Natural killer cell (primary cell): Measurements from ENCODE around the gene EIPR1. TPM values are rescaled to one million over a fixed set of nuclear protein-coding genes. Genes with fewer than 3 reads are reported as not detected.
A peak's percentile ranks its signal among the peaks of the same experiment; 100 is the strongest.
"Not testable (repeated sequence)": the region's sequence is repeated elsewhere in the genome, so short reads cannot be mapped to it uniquely, and the experiment has no call there.

Experiments used
- ATAC-seq, 3 donors: fragments of 150-1000 bp in 2 of 3; fragments of 200-7000 bp in 1 of 3; cut with Tn5 transposase; 1 replicate in 1 of 3; 2 replicates in 2 of 3; pipeline ENCODE4 v1.10.0; 2021; ENCODE audit warnings: mild to moderate bottlenecking in 2 of 3, moderate library complexity in 2 of 3
- DNase-seq, 2 donors: peaks; one replicate each; pipeline versions ENCODE4 v3.0.0 to v3.0.0-alpha.2; 2013 to 2021; ENCODE audit warnings: mixed read lengths in 1 of 2
- H3K27ac ChIP-seq: one replicate; pipeline ENCODE4 v1.5.1; 2013; ENCODE audit warnings: mild to moderate bottlenecking, low read length
- H3K27me3 ChIP-seq: one replicate; pipeline ENCODE4 v1.6.1; 2013; ENCODE audit warnings: low read length; ENCODE audit not compliant: control insufficient read depth, insufficient read depth
- H3K36me3 ChIP-seq: one replicate; pipeline ENCODE4 v1.6.1; 2013; ENCODE audit warnings: low read length; ENCODE audit not compliant: control insufficient read depth, insufficient read depth
- H3K4me1 ChIP-seq: one replicate; pipeline ENCODE4 v1.6.1; 2013; ENCODE audit warnings: low read length; ENCODE audit not compliant: control insufficient read depth, insufficient read depth
- H3K4me3 ChIP-seq: one replicate; pipeline ENCODE4 v1.5.1; 2013; ENCODE audit warnings: low read length
- H3K9me3 ChIP-seq: one replicate; pipeline ENCODE4 v1.6.1; 2013; ENCODE audit warnings: low read length; ENCODE audit not compliant: control insufficient read depth, insufficient read depth
- H3K27ac Mint-ChIP-seq, 2 donors: one replicate each; pipeline ENCODE4 v1.8.0; 2022; ENCODE audit warnings: mild to moderate bottlenecking in 2 of 2, mixed read lengths in 2 of 2, moderate library complexity in 1 of 2
- H3K27me3 Mint-ChIP-seq, 2 donors: one replicate each; pipeline ENCODE4 v1.8.0; 2022; ENCODE audit warnings: low read depth in 2 of 2, mixed read lengths in 2 of 2
- H3K36me3 Mint-ChIP-seq: one replicate; pipeline ENCODE4 v1.8.0; 2022; ENCODE audit warnings: mixed read lengths
- H3K4me1 Mint-ChIP-seq, 2 donors: one replicate each; pipeline ENCODE4 v1.8.0; 2022; ENCODE audit warnings: mixed read lengths in 2 of 2
- H3K4me3 Mint-ChIP-seq: one replicate; pipeline ENCODE4 v1.8.0; 2022; ENCODE audit warnings: mild to moderate bottlenecking, moderate library complexity, mixed read lengths
- H3K9me3 Mint-ChIP-seq, 2 donors: one replicate each; pipeline ENCODE4 v1.8.0; 2022; ENCODE audit warnings: mixed read lengths in 2 of 2
- CTCF ChIP-seq: fragments of 200-600 bp; IDR thresholded peaks from one replicate; pipeline ENCODE4 v1.8.0; 2022; ENCODE audit warnings: antibody characterized with exemption
- WGBS: methylation state at CpG from one replicate; pipeline ENCODE4 v1.1.7; 2013; ENCODE audit warnings: missing lambda C conversion rate; ENCODE audit not compliant: insufficient coverage; 5-methylcytosine and 5-hydroxymethylcytosine counted together
- intact Hi-C: fragments of 100-400 bp; cut with micrococcal nuclease; formaldehyde crosslinking; loops from one replicate; pipeline ENCODE4 v1.14.2; 2022
- total RNA-seq, 4 donors: library from RNA; stranded (reverse); fragments of 120-200 nt in 1 of 4; gene quantifications; one replicate each; pipeline versions ENCODE4 v1.2.3 to v1.2.4, GENCODE V29; 2013 to 2022

Gene EIPR1
- total RNA-seq, 3 donors from 2014 or later (not counting 1 experiment from before 2014, with no cell fraction given) = 26.8 to 28.8 (median 27.9) TPM

GRCh38 chr2:3377279-3377611, 373 bp downstream of the EIPR1 start:
- H3K27ac ChIP-seq = peak overlapping the region; percentile 88
- WGBS = under 1% methylated on average over 8 of the region's 8 CpGs
- Mint-ChIP-seq H3K9me3 (no peaks in the 10 kb centered on the region), H3K27ac (peak overlapping the region; percentile 96 to 98), H3K4me1 (peaks cover 28 to 46% of the 10 kb centered on the region in 2 donors), H3K27me3 (no peaks in the 10 kb centered on the region), H3K36me3 (no peaks in the 10 kb centered on the region), H3K4me3 (peak overlapping the region; percentile 96)
- H3K4me3 ChIP-seq = peak overlapping the region; percentile 59
- intact Hi-C loops = loop anchor here (1.0 kb wide), 1 partner anchor 141 kb away; no protein-coding TSS in a partner anchor
- H3K9me3 ChIP-seq = peaks cover 6% of the 10 kb centered on the region
- peaks cover 31% of the 10 kb centered on the region for H3K4me1 ChIP-seq
- DNase-seq (peak in 1 of 2 donors; percentile 72), ATAC-seq (peak; percentile 18 to 38 (median 27))
- H3K36me3 ChIP-seq = no peaks in the 10 kb centered on the region
- no peak for TF ChIP-seq CTCF
- H3K27me3 ChIP-seq = no peaks in the 10 kb centered on the region

- Mint-ChIP-seq H3K9me3 (no peaks in the 10 kb centered on the region), H3K27ac (peak overlapping the region; percentile 96 to 98), H3K4me3 (peak overlapping the region; percentile 96), H3K4me1 (peaks cover 27 to 45% of the 10 kb centered on the region in 2 donors), H3K27me3 (no peaks in the 10 kb centered on the region), H3K36me3 (no peaks in the 10 kb centered on the region)
- ATAC-seq = no peak
- no peak for TF ChIP-seq CTCF
- no peak overlapping the region for H3K27ac ChIP-seq
- H3K4me3 ChIP-seq = no peak overlapping the region
- intact Hi-C loops = loop anchor here (1.0 kb wide), 1 partner anchor 141 kb away; no protein-coding TSS in a partner anchor
- no peak for DNase-seq
- H3K36me3 ChIP-seq = no peaks in the 10 kb centered on the region
- H3K4me1 ChIP-seq = peaks cover 31% of the 10 kb centered on the region
- 84% methylated on average over 5 of the region's 6 CpGs for WGBS
- H3K9me3 ChIP-seq = peaks cover 6% of the 10 kb centered on the region
- H3K27me3 ChIP-seq = no peaks in the 10 kb centered on the region
Observed at GRCh38 chr2:3376821-3377220, 797 bp downstream of the EIPR1 start.

GRCh38 chr2:3369340-3370181, 8.1 kb downstream of the EIPR1 start:
- WGBS = 91% methylated on average over 24 of the region's 34 CpGs
- H3K27me3 ChIP-seq, H3K27ac ChIP-seq, H3K9me3 ChIP-seq, intact Hi-C loops, DNase-seq, H3K4me1 ChIP-seq, H3K4me3 Mint-ChIP-seq, H3K36me3 Mint-ChIP-seq, H3K9me3 Mint-ChIP-seq, H3K36me3 ChIP-seq, ATAC-seq, H3K27ac Mint-ChIP-seq, H3K27me3 Mint-ChIP-seq, H3K4me3 ChIP-seq: not testable (repeated sequence)
- peaks cover 15 to 20% of the 10 kb centered on the region in 2 donors for H3K4me1 Mint-ChIP-seq

- Histone ChIP-seq H3K27ac (no peak overlapping the region), H3K4me1 (no peaks in the 10 kb centered on the region), H3K36me3 (no peaks in the 10 kb centered on the region), H3K27me3 (no peaks in the 10 kb centered on the region), H3K9me3 (no peaks in the 10 kb centered on the region), H3K4me3 (no peak overlapping the region)
- no peak overlapping the region for H3K4me3 Mint-ChIP-seq
- H3K27ac Mint-ChIP-seq = no peak overlapping the region
- H3K27me3 Mint-ChIP-seq = no peaks in the 10 kb centered on the region
- no peaks in the 10 kb centered on the region for H3K36me3 Mint-ChIP-seq
- DNase-seq (no peak), ATAC-seq (no peak)
- no peak for TF ChIP-seq CTCF
- no peaks in the 10 kb centered on the region for H3K9me3 Mint-ChIP-seq
- peaks cover 23 to 29% of the 10 kb centered on the region in 2 donors for H3K4me1 Mint-ChIP-seq
- WGBS = 89% methylated on average over 4 of the region's 4 CpGs
- intact Hi-C loops = no loop called here
Observed at GRCh38 chr2:3368261-3368722, 9.3 kb downstream of the EIPR1 start.
